HepG2 (cell line): ENCODE measurements around the gene RBMS2. TPM values are rescaled to one million over a fixed set of nuclear protein-coding genes. Genes with fewer than 3 reads are reported as not detected.

Source experiments
- ARNT ChIP-seq: fragments of 450-650 bp; IDR thresholded peaks from 2 replicates; pipeline ENCODE4 v1.6.1; 2017
- HOXA9 ChIP-seq: sonication (generic); formaldehyde crosslinking; IDR thresholded peaks from 2 replicates; pipeline ENCODE4 v1.8.1; 2022; ENCODE audit warnings: missing genetic modification reagents, mild to moderate bottlenecking, moderate library complexity, borderline replicate concordance
- NR0B2 ChIP-seq: sonication (generic); formaldehyde crosslinking; IDR thresholded peaks from 2 replicates; pipeline ENCODE4 v1.4.0; 2020; ENCODE audit warnings: mild to moderate bottlenecking, missing genetic modification reagents
- NR2F1 ChIP-seq, 2 experiments: fragments of 450-650 bp in 1 of 2; formaldehyde crosslinking in 1 of 2; IDR thresholded peaks; 2 replicates each; pipeline versions ENCODE4 v1.5.0 to v1.6.1; 2016 to 2020; ENCODE audit warnings: mild to moderate bottlenecking in 1 of 2, missing compliant biosample characterization in 1 of 2, missing genetic modification reagents in 1 of 2, moderate library complexity in 1 of 2
- NR3C1 ChIP-seq: sonication (generic); formaldehyde crosslinking; IDR thresholded peaks from 2 replicates; pipeline ENCODE4 v1.4.0; 2020; ENCODE audit warnings: missing genetic modification reagents
- PATZ1 ChIP-seq: sonication (generic); formaldehyde crosslinking; IDR thresholded peaks from 2 replicates; pipeline ENCODE4 v1.4.0; 2020; ENCODE audit warnings: missing genetic modification reagents
- REPIN1 ChIP-seq: sonication (generic); formaldehyde crosslinking; IDR thresholded peaks from 2 replicates; pipeline ENCODE4 v1.8.0; 2022; ENCODE audit warnings: missing genetic modification reagents, low read depth, mild to moderate bottlenecking, borderline replicate concordance
- SNAPC5 ChIP-seq: sonication (generic); formaldehyde crosslinking; IDR thresholded peaks from 2 replicates; pipeline ENCODE4 v1.8.1; 2023; ENCODE audit warnings: mild to moderate bottlenecking, missing genetic modification reagents, borderline replicate concordance
- SSRP1 ChIP-seq: IDR thresholded peaks from 2 replicates; pipeline ENCODE4 v1.6.1; 2016; ENCODE audit warnings: control low read depth
- TBL1XR1 ChIP-seq: fragments of 150-350 bp; IDR thresholded peaks from 2 replicates; pipeline ENCODE4 v1.6.1; 2014; ENCODE audit warnings: borderline replicate concordance, low read length; ENCODE audit not compliant: partially characterized antibody
- TCF7 ChIP-seq: sonication (generic); IDR thresholded peaks from 2 replicates; pipeline ENCODE4 v1.6.1; 2016; ENCODE audit warnings: antibody characterized with exemption, low read depth
- ZBTB3 ChIP-seq: sonication (generic); formaldehyde crosslinking; IDR thresholded peaks from 2 replicates; pipeline ENCODE4 v1.4.0; 2020; ENCODE audit warnings: low read depth, mild to moderate bottlenecking, moderate library complexity, missing genetic modification reagents, borderline replicate concordance
- ZIK1 ChIP-seq: sonication (generic); formaldehyde crosslinking; IDR thresholded peaks from 2 replicates; pipeline ENCODE4 v1.5.0; 2020; ENCODE audit warnings: mild to moderate bottlenecking, low read depth, missing genetic modification reagents, borderline replicate concordance
- ZNF264 ChIP-seq: sonication (generic); formaldehyde crosslinking; IDR thresholded peaks from 2 replicates; pipeline ENCODE4 v1.4.0; 2020; ENCODE audit warnings: missing genetic modification reagents
- ZNF329 ChIP-seq: sonication (generic); formaldehyde crosslinking; IDR thresholded peaks from 2 replicates; pipeline ENCODE4 v1.9.0; 2021; ENCODE audit warnings: low read depth, mild to moderate bottlenecking, missing genetic modification reagents
- ZNF552 ChIP-seq: sonication (generic); formaldehyde crosslinking; IDR thresholded peaks from 2 replicates; pipeline ENCODE4 v1.9.0; 2022; ENCODE audit warnings: missing genetic modification reagents, mild to moderate bottlenecking, borderline replicate concordance
- ZNF574 ChIP-seq: sonication (generic); formaldehyde crosslinking; IDR thresholded peaks from 2 replicates; pipeline ENCODE4 v1.4.0; 2020; ENCODE audit warnings: missing genetic modification reagents
- ZNF670 ChIP-seq: sonication (generic); formaldehyde crosslinking; IDR thresholded peaks from 2 replicates; pipeline ENCODE4 v1.8.0; 2022; ENCODE audit warnings: mild to moderate bottlenecking, missing genetic modification reagents, borderline replicate concordance
- ZXDC ChIP-seq: sonication (generic); formaldehyde crosslinking; IDR thresholded peaks from 2 replicates; pipeline ENCODE4 v1.5.0; 2020; ENCODE audit warnings: mild to moderate bottlenecking, missing genetic modification reagents
- polyA plus RNA-seq, 8 experiments: library from polyadenylated mRNA; depleted of rRNA in 3 of 8; stranded (reverse) in 7 of 8; unstranded in 1 of 8; fragments of >200 nt; fragmentation: Illumina TruSeq in 4 of 8; extraction: Trizol in 4 of 8; gene quantifications; 2 replicates each; pipeline versions ENCODE4 v1.2.1 to v1.2.3, GENCODE V29; 2011 to 2016; ENCODE audit warnings: low read depth in 4 of 8, missing spikeins in 1 of 8, mixed read lengths in 1 of 8; ENCODE audit not compliant: insufficient read depth in 1 of 8
- total RNA-seq, 5 experiments: library from RNA; depleted of rRNA; stranded (reverse); fragments of >200 nt; fragmentation: Illumina TruSeq; extraction: Trizol; gene quantifications; 2 replicates each; pipeline ENCODE4 v1.2.3, GENCODE V29; 2016; ENCODE audit warnings: low read depth in 1 of 5

RBMS2 gene
- total and polyA plus RNA-seq, 2 of the 13 experiments (the other 11 are each of a cell fraction or from before 2014, with no cell fraction given) = 0.53 to 7.4 TPM

GRCh38 chr12:56636675-56637540 lies 115.3 kb downstream of the RBMS2 start (continued):
- no peak for TF ChIP-seq ZBTB3 (CRISPR knock-in tag)
- TF ChIP-seq ZNF552 (CRISPR knock-in tag) = no peak; the same call in 1 of the 2 replicates
- TF ChIP-seq PATZ1 (CRISPR knock-in tag) = peak; percentile 100
- 0 out of 2 replicates have a peak, but pooled peaks have one; percentile 38 for TF ChIP-seq ZIK1
- TF ChIP-seq NR3C1 (CRISPR knock-in tag) = no peak
- peak; percentile 76 for TF ChIP-seq ZNF574
- TF ChIP-seq REPIN1 (CRISPR knock-in tag) = peak; percentile 68; the same call in 1 of the 2 replicates
- TF ChIP-seq SSRP1 (CRISPR knock-in tag) = no peak
- TF ChIP-seq TCF7 = no peak
- TF ChIP-seq ZNF329 (CRISPR knock-in tag) = no peak
- peak; percentile 30; the same call in 1 of the 2 replicates for TF ChIP-seq ZNF264 (CRISPR knock-in tag)
- TF ChIP-seq ARNT = no peak
- TF ChIP-seq TBL1XR1 = peak; percentile 22
- no peak for TF ChIP-seq HOXA9 (CRISPR knock-in tag)
- TF ChIP-seq ZXDC = no peak
- no peak for TF ChIP-seq ZNF670 (CRISPR knock-in tag)
- TF ChIP-seq NR0B2 (CRISPR knock-in tag) = no peak
- TF ChIP-seq SNAPC5 = no peak
- no peak for TF ChIP-seq NR2F1 (CRISPR knock-in tag; IDR thresholded peaks at IDR 0.05)
